ENCODE results near the gene DTNBP1.

- TF ChIP-seq POLR2AphosphoS5 (IDR thresholded peaks at IDR 0.05; ENCODE audit: low read depth, low read length) (no peak; the same call in 1 of the 2 replicates), ATF3 (IDR thresholded peaks at IDR 0.05; ENCODE audit: insufficient read depth, low read depth, low read length) (no peak), RFX5 (IDR thresholded peaks at IDR 0.05; ENCODE audit: borderline replicate concordance, low read depth, low read length) (no peak), EP300 (IDR thresholded peaks at IDR 0.05; ENCODE audit: borderline replicate concordance in 1 of 2, low read depth in 2 of 2, low read length in 2 of 2) (no peak), TEAD4 (IDR thresholded peaks at IDR 0.05; ENCODE audit: low read depth, low read length) (no peak), EZH2 (IDR thresholded peaks at IDR 0.05; ENCODE audit: low read depth, low read length, severe bottlenecking) (no peak)
These were observed 157.3 kb downstream of the DTNBP1 start for GRCh38 chr6:15505463-15505918.
